Heart left ventricle (tissue), 16 donors: ENCODE data around the gene CYP11A1. TPM values are rescaled to one million over a fixed set of nuclear protein-coding genes. Genes with fewer than 3 reads are reported as not detected.
A peak's percentile ranks its signal among the peaks of the same experiment; 100 is the strongest.

Experiments
- ATAC-seq, 4 donors: fragments of 200-7000 bp; cut with Tn5 transposase; one replicate each; pipeline ENCODE4 v1.9.1; 2020 to 2022; ENCODE audit warnings: moderate library complexity in 4 of 4, mild to moderate bottlenecking in 3 of 4, moderate number of reproducible peaks in 1 of 4
- DNase-seq, 5 donors: peaks; one replicate each; pipeline ENCODE4 v3.0.0-alpha.2; 2020
- H3K27ac ChIP-seq, 12 donors: fragments of 200-600 bp; sonication (generic) in 4 of 12; one replicate each; pipeline versions ENCODE4 v1.5.0 to v1.8.0; 2016 to 2022; ENCODE audit warnings: mild to moderate bottlenecking in 2 of 12
- H3K27me3 ChIP-seq, 9 donors: fragments of 200-600 bp; sonication (generic) in 2 of 9; one replicate each; pipeline versions ENCODE4 v1.5.1 to v1.8.0; 2016 to 2022; ENCODE audit warnings: mild to moderate bottlenecking in 3 of 9
- H3K36me3 ChIP-seq, 9 donors: fragments of 200-600 bp; sonication (generic) in 2 of 9; one replicate each; pipeline versions ENCODE4 v1.5.0 to v1.8.0; 2018 to 2022; ENCODE audit warnings: mild to moderate bottlenecking in 2 of 9
- H3K4me1 ChIP-seq, 12 donors: fragments of 200-600 bp; sonication (generic) in 4 of 12; one replicate each; pipeline versions ENCODE4 v1.5.0 to v1.8.0; 2016 to 2022; ENCODE audit warnings: mild to moderate bottlenecking in 3 of 12
- H3K4me3 ChIP-seq, 12 donors: fragments of 200-600 bp; sonication (generic) in 4 of 12; one replicate each; pipeline versions ENCODE4 v1.5.0 to v1.8.0; 2017 to 2022; ENCODE audit warnings: mild to moderate bottlenecking in 9 of 12, moderate library complexity in 4 of 12
- H3K9me3 ChIP-seq, 12 donors: fragments of 200-600 bp; sonication (generic) in 4 of 12; one replicate each; pipeline versions ENCODE4 v1.5.0 to v1.8.0; 2016 to 2022; ENCODE audit warnings: mild to moderate bottlenecking in 1 of 12
- POLR2A ChIP-seq, 2 donors: fragments of 450-650 bp; IDR thresholded peaks; one replicate each; pipeline ENCODE4 v1.6.1; 2017; ENCODE audit warnings: antibody characterized with exemption in 2 of 2, mild to moderate bottlenecking in 2 of 2, moderate library complexity in 2 of 2
- WGBS, 4 donors: extraction: QIAGEN DNeasy Blood & Tissue Kit in 2 of 4; methylation state at CpG; one replicate each; pipeline versions ENCODE4 v1.1.5 to v1.1.7; 2013 to 2018; 5-methylcytosine and 5-hydroxymethylcytosine counted together
- intact Hi-C, 10 donors: fragments of 100-400 bp; cut with DNase I; formaldehyde crosslinking; loops; one replicate each; pipeline versions ENCODE4 v1.11.1 to v1.14.2; 2022
- polyA plus RNA-seq, 2 donors: library from polyadenylated mRNA; stranded (reverse); fragments of 200-250 nt; gene quantifications; one replicate each; pipeline ENCODE4 v1.2.3, GENCODE V29; 2013
- total RNA-seq, 9 donors: library from RNA; depleted of rRNA in 2 of 9; stranded (reverse); fragments of >200 nt in 2 of 9; fragmentation: NEBNext Ultra II Directional in 3 of 9; extraction: Animal tissue kit (Norgen Biotek cat#: 25700) in 3 of 9; gene quantifications; one replicate each; pipeline versions ENCODE4 v1.1.0 to v1.2.4, GENCODE V29; 2016 to 2023
- TF ChIP-seq, protein P1 (sequence below), 12 donors: fragments of 200-600 bp; sonication (generic) in 4 of 12; IDR thresholded peaks; one replicate each; pipeline versions ENCODE4 v1.5.0 to v1.8.0; 2018 to 2022; ENCODE audit warnings: antibody characterized with exemption in 12 of 12, mild to moderate bottlenecking in 5 of 12
- donor health status: ischemic (EF 13 %, LVEDD 7.1; RV severe dilation, severe dysfunction).
- donor health status: healthy with polysubstance abuse.
- donor health status: DM: no; HTN: yes; CAD: no.
- donor health status: DM: no; HTN: no; CAD: no.
- donor health status: ischemic (EF 25% LVEDD 6.9; RV normal size, moderate dysfunction).
- donor health status: ischemic (EF 25% LVEDD 5.7; RV mildly dilated, moderate dysfunction).
- donor health status: healthy.
- donor health status: DM: yes; HTN: yes; CAD: no.
- donor health status: ischemic (EF 35%, LVEDD 5.7; RV mildly dilated, moderate dysfunction).
- donor health status: nonischemic (EF 11% LVEDD 7.7; RV severe dilation, severe dysfunction).
- donor health status: DM: yes; HTN: yes; CAD: no.
- donor health status: PGD.
- donor health status: ischemic (EF 29% LVEDD 5.4; RV normal size, mild dysfunction).
- donor health status: nonischemic (EF 23%, LVEDD 6.1; RV moderate dilation, normal function).

CYP11A1 gene
- total and polyA plus RNA-seq, 11 donors, result 0.07 to 3.4 (median 0.87) TPM

- ATAC-seq, result peak in 3 of 4 donors; percentile 37 to 51 (median 47)
- WGBS, 4 donors, result 27 to 31% (median 27%) methylated on average over 11 to 16 of the region's 16 CpGs
- peak overlapping the region in 1 of 12 donors; percentile 63 for H3K27ac ChIP-seq
- H3K27me3 ChIP-seq, result no peaks in the 10 kb centered on the region
- no peaks in the 10 kb centered on the region for H3K36me3 ChIP-seq
- H3K4me1 ChIP-seq, result peaks cover 0 to 48% (median 10%) of the 10 kb centered on the region in 12 donors
- H3K4me3 ChIP-seq, result no peak overlapping the region
- H3K9me3 ChIP-seq, result no peaks in the 10 kb centered on the region
- no peak for DNase-seq
- intact Hi-C loops, result no loop called here
- TF ChIP-seq POLR2A (IDR thresholded peaks at IDR 0.05), result no peak
- TF ChIP-seq, protein P1, sequence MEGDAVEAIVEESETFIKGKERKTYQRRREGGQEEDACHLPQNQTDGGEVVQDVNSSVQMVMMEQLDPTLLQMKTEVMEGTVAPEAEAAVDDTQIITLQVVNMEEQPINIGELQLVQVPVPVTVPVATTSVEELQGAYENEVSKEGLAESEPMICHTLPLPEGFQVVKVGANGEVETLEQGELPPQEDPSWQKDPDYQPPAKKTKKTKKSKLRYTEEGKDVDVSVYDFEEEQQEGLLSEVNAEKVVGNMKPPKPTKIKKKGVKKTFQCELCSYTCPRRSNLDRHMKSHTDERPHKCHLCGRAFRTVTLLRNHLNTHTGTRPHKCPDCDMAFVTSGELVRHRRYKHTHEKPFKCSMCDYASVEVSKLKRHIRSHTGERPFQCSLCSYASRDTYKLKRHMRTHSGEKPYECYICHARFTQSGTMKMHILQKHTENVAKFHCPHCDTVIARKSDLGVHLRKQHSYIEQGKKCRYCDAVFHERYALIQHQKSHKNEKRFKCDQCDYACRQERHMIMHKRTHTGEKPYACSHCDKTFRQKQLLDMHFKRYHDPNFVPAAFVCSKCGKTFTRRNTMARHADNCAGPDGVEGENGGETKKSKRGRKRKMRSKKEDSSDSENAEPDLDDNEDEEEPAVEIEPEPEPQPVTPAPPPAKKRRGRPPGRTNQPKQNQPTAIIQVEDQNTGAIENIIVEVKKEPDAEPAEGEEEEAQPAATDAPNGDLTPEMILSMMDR (IDR thresholded peaks at IDR 0.05), result no peak
Measured at GRCh38 chr15:74403991-74404563, 36.6 kb upstream of the CYP11A1 start.

DNA sequence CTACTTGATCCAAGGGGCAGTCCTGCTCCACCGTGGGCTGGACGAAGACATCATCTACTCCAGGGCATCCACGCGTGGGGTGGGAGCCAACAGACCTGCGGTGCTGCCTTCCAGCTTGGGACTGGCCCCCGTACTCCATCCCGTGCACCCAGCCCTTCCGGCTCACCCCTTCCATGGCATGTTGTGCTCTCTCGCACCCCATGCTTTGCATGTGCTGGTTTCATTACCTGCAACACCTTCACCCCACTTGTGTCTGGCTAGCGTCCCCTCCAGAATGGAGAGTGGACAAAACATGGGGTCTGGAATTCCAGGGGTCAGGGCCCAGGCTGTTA is 36.1 kb upstream of the CYP11A1 start:
- Histone ChIP-seq H3K4me1 (peaks cover 0 to 48% (median 10%) of the 10 kb centered on the region in 12 donors), H3K36me3 (no peaks in the 10 kb centered on the region), H3K9me3 (no peaks in the 10 kb centered on the region), H3K27me3 (no peaks in the 10 kb centered on the region), H3K27ac (peak overlapping the region in 1 of 12 donors; percentile 63), H3K4me3 (no peak overlapping the region)
- 76 to 83% (median 79%) methylated on average over 7 to 10 of the region's 10 CpGs for WGBS, 4 donors
- TF ChIP-seq, protein P1 (IDR thresholded peaks at IDR 0.05), result no peak
- ATAC-seq (peak in 1 of 4 donors; percentile 15), DNase-seq (no peak)
- intact Hi-C loops, result no loop called here

DNA sequence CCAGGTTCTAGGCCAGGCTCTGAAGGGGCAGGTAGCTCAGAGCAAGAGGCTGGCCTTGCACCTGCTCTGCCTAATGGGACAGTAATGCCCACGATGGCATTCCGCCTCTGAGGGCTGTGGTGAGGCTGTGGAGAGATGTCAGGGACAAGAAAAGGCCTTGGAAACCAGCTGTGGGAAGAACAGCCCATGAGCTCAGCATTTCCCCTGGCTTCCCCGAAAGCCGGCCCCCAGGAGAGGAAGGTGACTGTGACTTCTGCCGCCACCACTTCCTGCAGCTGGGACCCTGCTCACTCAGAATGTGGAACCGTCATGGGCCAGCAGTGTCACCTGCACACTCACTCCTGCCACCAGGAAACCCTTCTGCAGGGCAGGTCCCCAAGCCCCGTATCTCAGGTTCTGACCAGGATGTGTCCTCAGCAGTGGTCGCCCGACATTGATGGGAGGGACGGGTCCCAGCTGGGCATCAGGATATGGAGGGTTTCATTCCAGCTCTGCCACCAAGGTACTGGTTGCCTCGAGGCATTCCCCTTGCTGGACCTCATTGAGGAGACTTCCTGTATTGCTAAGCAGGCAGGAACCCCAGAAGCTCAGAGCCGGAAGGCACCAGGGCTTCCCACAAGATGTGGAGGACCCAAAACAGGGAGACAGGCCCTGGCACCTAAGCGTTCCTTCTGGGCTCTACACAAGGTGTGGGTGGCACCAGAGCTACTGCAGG is 35.6 kb upstream of the CYP11A1 start:
- 55 to 78% (median 60%) methylated on average over 8 to 13 of the region's 13 CpGs for WGBS, 4 donors
- DNase-seq, result no peak
- H3K36me3 ChIP-seq, result no peaks in the 10 kb centered on the region
- no peaks in the 10 kb centered on the region for H3K27me3 ChIP-seq
- no peak for TF ChIP-seq POLR2A (IDR thresholded peaks at IDR 0.05)
- TF ChIP-seq, protein P1 (IDR thresholded peaks at IDR 0.05), result no peak
- H3K4me3 ChIP-seq, result no peak overlapping the region
- peaks cover 0 to 48% (median 10%) of the 10 kb centered on the region in 12 donors for H3K4me1 ChIP-seq
- intact Hi-C loops, result no loop called here
- no peaks in the 10 kb centered on the region for H3K9me3 ChIP-seq
- ATAC-seq, result peak in 3 of 4 donors; percentile 33 to 64 (median 37)
- H3K27ac ChIP-seq, result peak overlapping the region in 1 of 12 donors; percentile 63

- ATAC-seq (no peak), DNase-seq (no peak)
- peak overlapping the region in 1 of 12 donors; percentile 63 for H3K27ac ChIP-seq
- no peak overlapping the region for H3K4me3 ChIP-seq
- intact Hi-C loops, result no loop called here
- 86 to 94% (median 89%) methylated on average over 1 to 5 of the region's 5 CpGs for WGBS, 4 donors
- peaks cover 0 to 48% (median 10%) of the 10 kb centered on the region in 12 donors for H3K4me1 ChIP-seq
- H3K27me3 ChIP-seq, result no peaks in the 10 kb centered on the region
- no peaks in the 10 kb centered on the region for H3K9me3 ChIP-seq
- TF ChIP-seq POLR2A (IDR thresholded peaks at IDR 0.05), result no peak
- TF ChIP-seq, protein P1 (IDR thresholded peaks at IDR 0.05), result no peak
- no peaks in the 10 kb centered on the region for H3K36me3 ChIP-seq
Measured at GRCh38 chr15:74402337-74402841, 34.9 kb upstream of the CYP11A1 start.
